HG03575 (cell line): ENCODE data around the gene ADAP2.

Experiments
- ATAC-seq: cut with Tn5 transposase; IDR thresholded peaks from one replicate; pipeline ENCODE4 v1.9.1; 2021; ENCODE audit not compliant: unreplicated experiment, insufficient number of reproducible peaks, low FRiP score; ENCODE audit errors: extremely low read depth

The ADAP2 gene

DNA sequence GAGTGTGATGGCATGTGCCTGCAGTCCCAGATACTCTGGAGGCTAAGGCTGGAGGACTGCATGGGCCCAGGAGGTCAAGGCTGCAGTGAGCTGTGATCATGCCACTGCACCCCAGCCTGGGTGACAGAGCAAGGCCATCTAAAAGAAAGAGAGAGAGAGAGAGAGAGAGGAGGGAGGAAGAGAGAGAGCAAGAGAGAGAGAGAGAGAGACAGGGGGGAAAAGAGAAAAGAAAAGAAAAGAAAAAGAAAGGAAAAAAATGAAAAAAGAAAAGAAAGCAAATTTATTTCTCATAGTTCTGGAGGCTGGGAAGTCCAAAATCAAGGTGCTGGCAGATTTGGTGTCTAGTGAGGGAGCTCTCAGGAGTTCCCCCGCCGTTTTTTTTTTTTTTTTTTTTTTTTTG is 82.4 kb downstream of the ADAP2 start:
- no peak for ATAC-seq

DNA sequence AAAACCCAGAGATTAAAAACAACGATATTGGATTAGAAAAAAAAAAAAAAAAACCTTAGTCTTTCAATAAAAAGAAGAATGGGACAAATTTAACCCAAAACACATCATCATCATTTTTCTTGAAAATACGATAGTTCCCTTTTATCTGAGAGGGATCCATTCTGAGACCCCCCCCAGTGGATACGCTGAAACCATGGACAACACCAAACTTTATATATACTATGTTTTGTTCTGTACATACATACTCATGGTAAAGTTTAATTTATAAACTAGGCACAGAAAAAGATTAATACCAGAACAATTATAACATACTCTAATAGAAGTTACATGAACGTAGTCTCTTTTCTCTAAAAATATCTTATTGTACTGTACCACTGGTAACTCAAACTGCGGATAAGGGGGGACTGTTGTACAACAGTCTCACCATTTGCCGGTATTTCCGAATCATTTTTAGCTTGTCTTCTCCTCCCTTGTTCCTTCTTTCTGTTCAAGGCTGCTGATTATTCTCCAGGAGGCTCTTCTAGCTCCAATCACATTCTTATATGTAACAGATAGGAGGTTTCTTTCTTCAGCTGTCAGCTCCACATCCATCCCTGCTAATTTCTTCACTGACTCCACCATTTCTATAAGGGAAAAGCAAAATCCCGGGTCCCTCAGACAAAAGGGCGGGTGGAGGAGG is 86.1 kb downstream of the ADAP2 start:
- no peak for ATAC-seq

DNA sequence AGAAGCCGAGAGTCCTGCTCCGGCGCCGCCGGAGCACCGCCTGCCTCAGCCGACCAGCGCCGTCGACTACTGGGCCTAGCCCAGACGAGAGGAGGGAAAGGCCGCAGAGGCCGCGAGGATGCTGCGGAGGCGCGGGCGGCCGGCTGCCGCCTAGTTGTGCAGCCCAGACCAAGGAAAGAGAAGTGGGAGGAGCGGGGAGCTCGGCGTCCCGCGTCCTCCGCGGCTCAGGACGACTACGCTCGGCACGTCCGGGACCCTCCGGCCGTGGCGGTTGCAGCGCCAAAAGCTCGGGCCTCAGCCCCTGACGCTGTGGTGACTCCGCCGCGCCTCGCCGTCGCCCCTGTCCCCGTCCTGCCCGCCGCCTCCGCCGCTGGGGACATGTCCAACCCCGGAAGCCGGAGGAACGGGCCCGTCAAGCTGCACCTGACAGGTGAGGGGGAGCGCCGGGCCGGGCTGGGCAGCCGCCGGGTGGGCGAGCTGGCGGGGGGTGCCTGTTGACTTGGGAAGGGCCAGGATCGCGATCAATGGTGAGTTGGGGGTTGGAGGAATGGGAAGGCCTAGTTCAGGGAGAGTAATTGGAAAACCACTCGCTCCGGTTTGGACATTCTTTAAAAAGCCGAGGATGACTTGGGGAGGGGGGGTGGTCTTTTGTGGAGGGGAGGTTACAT is 86.8 kb downstream of the ADAP2 start:
- ATAC-seq: no peak
